Pons (tissue), 1 donor: ENCODE measurements around the gene ECE2.

Experiments used
- DNase-seq: peaks from one replicate; pipeline ENCODE4 v3.0.0-alpha.2; 2016; ENCODE audit warnings: low spot score

Gene ECE2

DNA sequence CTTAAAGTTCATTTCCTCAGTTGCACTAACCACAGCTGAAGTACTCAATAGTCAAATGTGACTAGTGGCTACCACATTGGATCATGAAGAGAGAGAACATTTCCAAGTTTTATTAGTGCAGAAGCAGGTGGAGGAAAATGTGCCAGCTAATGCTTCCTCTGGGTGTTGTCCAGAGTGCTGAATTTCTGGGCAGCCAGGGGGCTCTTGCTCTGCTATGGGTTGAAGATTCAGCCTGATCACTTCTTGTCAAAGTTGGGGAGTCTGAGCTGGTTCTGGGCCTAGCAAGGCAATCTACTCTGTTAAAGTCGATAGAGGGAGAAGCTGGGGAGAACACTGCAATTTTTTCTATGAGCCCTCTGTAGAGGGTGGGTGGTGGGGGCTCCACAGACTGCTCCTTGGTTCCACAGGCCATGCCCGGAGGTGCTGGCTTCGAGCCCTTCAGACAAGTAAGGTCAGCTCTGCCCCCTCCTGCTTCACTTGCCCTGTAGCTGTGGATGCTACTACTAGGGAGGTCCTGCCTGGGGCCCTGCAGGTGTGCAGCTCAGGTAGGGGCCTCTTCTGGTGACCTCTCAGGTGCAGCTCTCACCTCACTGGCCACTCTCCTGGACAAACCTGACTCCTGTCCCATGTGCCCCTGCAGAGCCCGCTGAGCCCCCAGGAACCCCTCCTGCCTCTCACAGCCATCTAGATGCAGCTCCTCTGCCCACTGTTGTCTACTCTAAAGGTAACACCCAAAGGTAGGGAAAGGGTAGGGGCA, 35.3 kb upstream of the ECE2 start:
- no peak for DNase-seq

GRCh38 chr3:184241141-184241446, 34.7 kb upstream of the ECE2 start:
- DNase-seq, result no peak

DNA sequence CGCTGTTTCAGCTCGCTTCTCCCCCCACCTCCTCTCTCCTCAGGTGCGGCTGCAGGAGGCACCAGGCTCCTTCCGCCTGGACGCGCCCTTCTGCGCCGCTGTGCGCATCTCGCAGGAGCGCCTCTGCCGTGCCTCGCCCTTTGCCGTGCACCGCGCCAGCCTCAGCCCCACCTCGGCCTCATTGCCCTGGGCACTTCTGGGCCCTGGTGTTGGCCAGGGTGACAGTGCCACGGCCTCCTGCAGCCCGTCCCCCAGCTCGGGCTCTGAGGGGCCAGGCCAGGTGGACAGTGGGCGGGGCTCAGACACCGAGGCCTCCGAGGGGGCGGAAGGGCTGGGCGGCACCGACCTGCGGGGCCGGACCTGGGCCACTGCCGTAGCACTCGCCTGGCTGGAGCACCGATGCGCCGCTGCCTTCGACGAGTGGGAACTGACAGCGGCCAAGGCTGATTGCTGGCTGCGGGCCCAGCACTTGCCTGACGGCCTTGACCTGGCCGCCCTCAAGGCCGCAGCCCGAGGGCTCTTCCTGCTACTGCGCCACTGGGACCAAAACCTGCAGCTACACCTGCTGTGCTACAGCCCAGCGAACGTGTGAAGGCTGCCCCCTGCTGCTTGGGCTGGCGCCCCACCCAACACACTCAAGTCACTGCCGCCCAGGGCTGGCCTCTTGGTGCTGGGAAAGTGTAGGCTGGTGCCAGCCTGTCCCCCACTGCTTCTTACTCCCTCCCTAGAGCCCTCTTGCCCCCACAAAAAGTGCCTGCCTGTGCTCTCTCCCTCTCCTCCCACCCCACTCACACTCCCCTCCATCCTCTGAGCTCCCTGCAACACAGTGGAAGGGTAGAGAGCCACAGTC, 34.1 kb upstream of the ECE2 start:
- DNase-seq, result no peak

GRCh38 chr3:184242297-184242685, 33.5 kb upstream of the ECE2 start:
- DNase-seq, result no peak

DNA sequence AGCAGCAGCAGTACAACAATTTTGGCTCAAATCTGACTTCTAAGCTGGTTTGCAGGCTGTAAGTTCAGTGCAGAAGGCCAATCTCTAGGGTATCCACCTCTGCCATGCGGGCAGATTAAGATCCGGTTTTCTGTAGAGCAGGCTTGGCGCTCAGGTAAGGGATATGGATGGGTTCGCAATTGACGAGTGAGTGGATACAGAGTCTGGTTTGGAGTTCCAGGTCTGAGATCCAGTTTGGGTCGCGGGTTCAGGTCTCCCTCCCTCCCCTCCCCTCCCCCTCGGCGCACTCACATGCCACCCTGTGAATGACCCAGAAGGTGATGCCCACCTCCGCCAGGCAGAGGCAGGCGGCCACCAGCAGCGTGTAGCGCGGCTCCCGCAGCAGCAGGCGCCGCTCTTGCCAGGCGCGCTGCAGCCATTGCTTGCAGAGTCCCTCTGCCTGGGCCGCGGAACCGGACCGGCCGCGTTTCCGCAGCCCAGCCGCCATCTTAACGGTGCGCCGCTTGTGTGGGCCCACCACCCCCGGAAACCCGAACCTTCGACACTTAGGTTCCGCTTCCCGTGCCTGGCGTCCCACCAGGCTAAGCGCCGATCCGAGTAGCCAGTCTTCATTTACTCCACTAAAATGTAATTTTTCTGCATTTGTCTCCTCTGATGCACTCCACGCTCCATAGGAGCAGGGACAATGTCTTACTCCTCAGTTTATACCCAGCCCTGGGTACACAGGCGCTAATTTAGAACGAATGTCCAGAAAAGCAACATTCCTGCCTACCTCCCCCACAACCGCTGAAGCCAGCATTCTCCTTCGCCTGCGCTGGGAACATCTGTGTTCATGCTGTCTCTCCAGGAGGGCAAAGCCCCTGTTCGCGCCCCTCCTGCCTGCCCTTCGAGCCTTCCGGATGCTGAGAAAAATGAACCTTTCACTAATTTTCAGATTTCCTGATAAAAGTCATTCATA, 27.1 kb upstream of the ECE2 start, which contains the start of gene ALG3:
TSS of gene ALG3 (minus strand) at position 509 of the 958 bp plus-strand sequence. CDS start at position 487, 22 bp downstream.
- peak; percentile 61 for DNase-seq

DNA sequence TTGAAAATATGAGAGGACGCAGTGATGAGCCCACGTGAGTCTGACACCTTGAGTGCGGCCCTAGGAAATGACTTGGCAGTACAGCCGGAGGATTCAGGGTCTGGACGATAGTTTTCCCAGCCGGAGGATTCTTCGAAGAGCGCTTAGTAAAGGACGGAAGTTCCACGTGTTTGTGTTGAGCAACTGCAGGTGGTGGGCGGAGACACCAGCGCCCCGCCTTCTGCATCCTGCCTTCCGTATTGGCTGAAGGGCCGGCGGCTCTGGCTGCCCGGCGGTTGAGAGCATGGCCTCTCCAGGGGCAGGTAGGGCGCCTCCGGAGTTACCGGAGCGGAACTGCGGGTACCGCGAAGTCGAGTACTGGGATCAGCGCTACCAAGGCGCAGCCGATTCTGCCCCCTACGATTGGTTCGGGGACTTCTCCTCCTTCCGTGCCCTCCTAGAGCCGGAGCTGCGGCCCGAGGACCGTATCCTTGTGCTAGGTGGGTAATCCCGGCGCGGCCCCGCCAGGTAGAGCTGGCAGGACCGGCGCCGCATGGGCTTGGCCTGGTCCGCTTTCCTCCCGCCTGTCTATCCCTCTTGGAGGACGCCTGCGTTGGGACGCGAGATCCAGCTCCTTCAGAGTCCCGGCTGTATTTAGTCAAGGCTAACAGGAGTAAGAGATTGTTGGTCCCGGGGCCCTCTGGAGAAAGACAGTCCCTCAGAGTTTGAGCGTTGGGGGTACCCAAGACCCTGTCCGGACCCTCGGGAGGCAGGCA, 26.2 kb upstream of the ECE2 start, which contains the start of gene EEF1AKMT4:
TSS of gene EEF1AKMT4 (plus strand) at position 261 of the 755 bp plus-strand sequence. CDS start at position 284, 23 bp downstream.
- peak; percentile 93 for DNase-seq

DNA sequence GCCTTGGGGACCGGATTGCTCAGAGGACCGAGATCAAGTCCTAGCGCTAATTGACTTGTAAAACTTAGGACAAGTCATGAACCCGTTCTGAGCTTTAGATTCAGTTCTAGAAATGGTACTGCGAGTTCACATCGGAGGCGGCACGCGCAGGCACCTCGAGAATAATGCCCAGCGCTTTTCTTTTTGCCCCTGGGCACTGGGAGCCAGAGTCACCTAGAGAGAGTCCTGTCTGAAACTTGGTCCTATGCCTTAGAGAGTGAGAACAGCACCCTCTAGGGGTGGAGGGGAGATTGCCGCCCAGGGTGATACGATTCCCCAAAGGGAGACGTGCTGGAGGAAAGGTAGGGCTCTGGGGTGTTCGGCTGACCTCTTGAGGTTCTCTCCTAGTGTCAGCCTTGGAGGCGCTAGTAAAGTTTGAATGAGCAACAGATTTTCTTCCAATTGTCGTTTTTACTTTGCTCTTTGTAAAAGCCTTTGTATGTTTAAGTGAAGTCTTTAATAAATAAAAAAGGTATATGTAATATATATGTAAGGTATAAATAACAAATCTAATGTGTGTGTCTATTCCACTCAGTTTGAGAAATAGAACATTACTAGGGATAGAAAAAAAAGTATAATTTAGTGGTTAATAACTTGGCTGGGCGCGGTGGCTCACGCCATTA, 25.5 kb upstream of the ECE2 start:
- peak; percentile 93 for DNase-seq

DNA sequence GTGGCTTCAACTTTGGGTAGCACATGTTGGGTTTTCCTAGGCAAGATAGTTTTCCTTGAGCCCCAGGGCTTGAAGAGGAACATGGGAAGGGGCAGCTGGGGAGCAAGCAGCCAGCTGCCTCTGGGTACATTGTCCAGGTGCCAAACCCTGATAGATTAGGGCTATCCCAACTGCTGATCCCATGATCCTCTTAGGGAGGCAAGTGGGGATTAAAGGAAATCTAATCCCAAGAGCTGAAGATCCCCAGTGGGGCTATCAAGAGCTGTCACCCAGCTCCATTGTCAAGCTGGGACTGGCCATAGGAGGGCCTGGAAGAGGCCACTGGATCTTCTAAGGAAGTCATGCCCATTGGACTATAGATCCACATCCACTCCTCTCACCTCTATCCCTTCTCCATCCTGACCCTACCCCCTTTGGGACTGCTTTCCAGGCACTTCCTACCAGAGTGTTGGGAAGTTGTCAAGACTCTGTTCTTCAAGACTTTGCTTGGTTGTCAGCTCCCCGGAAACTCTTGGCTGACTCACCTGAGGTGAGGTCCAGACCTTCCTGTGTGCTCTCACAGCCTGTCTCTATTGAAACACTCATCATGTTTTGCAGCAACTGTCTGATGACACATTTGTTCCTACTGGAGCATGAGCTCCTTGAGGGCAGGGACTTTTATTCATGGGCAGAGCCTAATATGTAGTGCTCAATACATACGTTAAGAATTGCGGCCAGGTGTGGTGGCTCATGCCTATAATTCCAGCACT, 20.4 kb upstream of the ECE2 start:
- DNase-seq, result no peak

DNA sequence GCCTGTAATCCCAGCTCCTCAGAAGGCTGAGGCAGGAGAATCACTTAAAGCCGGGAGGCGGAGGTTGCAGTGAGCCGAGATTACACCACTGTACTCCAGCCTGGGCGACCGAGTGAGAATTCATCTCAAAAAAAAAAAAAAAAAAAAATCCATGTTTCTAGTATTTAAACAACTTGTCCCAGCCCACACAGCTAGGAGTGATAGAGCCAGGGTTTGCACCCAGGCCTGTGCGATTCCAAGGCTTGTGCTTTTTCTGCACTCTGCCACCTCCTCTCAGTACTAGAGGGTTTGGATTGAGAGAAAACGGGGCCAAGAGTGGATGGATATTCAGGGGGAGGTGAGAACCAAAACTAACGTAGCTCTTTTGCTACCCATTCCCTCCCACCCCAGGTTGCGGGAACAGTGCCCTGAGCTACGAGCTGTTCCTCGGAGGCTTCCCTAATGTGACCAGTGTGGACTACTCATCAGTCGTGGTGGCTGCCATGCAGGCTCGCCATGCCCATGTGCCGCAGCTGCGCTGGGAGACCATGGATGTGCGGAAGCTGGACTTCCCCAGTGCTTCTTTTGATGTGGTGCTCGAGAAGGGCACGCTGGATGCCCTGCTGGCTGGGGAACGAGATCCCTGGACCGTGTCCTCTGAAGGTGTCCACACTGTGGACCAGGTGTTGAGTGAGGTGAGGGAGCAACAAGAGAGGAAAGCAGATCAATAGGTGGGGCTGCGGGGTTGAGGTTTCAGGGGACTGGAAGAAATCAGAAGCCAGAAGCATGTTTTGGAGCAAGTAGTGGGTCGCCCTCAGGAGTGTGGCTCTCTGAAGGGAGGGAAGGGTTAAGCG, 18.5 kb upstream of the ECE2 start:
- DNase-seq, result no peak

DNA sequence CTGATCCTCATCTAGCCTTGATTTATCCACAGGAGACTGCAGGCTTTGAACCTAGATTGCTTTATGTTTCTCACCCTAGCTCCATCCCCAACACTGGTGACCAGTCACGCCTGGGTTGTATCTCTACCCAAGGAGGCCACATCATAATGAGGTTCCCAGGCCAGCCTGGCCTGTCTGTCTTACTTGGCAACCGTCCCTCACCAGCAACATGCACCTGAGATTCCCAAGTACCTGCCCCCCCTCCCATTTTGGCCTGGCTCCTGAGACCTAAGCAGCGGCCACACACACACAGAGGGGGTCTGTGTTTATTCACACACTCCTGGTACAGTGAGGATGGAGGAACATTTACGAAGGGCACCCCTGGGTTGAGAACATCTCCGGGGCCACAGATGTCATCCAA, 16.9 kb upstream of the ECE2 start:
- DNase-seq, result no peak

DNA sequence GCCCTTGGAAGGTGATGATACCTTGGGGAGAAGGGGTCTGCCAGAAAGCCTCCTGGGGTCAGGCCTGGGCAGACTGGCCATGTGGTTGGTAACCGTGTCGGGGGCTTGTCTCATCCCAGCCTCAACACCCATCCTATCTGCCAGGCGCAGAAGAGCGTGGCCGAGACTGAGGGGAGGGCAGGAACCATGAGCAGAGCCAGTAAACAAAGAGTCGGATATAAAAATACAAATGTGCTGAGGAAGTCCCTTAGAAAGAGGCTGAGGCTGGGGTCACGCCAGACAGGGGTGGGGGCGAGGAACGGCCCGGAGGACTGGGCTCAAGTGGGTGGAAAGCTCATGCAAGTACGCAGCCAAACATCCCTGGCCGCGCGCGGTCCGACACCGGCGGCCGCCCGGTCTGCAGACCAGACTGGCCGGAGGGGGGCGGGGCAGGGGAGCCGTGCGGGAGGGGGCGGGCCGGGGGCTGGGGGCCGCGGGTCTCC, 16.4 kb upstream of the ECE2 start:
- no peak for DNase-seq

DNA sequence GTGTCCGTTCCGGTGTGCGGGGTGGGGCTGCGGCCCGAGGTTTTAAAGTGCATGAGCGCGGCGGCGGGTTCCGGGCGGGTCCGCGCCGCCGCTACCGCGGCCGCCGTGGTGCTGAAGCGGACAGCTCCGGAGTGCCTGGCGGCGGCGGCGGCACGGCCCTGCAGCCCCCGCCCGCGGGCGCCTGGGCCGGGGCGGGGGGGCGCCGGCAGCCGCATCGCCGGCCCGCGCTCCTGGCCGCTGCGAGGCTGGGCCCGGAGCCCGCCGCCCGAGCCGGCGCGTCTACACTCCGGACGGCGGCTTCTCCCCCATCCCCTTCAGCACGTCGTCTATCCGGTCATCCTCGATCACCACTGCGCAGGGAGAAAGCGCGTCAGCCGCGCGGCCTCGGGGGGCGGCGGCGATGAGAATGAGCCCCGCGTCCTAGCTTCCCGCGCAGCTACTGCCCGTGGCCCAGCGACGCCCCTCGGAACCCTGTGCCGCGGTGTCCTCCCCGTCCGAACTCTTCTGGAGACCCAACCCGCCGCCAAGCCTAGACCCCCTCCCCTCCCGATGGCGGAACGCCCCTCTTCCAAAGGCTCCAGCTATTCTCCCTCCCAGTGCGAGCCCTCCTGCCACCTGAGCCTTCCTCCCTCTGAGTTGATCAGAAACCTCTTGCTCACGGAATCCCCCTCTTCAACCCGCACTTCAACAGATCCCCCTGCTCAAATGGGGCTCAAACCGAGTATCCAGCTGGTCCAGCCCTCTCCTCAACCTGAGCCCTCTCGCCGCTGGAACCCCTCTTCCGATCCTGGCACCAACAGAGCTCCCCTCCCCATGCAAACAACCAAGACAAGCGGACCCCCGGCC, 15.7 kb upstream of the ECE2 start:
- no peak for DNase-seq

- DNase-seq, result no peak
These were observed 15.0 kb upstream of the ECE2 start for GRCh38 chr3:184260724-184261269.

- peak; percentile 22 for DNase-seq
These were observed 14.5 kb upstream of the ECE2 start, which contains the start of gene CAMK2N2 for GRCh38 chr3:184261270-184261853. CAMK2N2 (minus strand) TSS chr3:184261553; CDS start chr3:184261285, 268 bp downstream.

- no peak for DNase-seq
These were observed 13.7 kb upstream of the ECE2 start for GRCh38 chr3:184261854-184262763.

DNA sequence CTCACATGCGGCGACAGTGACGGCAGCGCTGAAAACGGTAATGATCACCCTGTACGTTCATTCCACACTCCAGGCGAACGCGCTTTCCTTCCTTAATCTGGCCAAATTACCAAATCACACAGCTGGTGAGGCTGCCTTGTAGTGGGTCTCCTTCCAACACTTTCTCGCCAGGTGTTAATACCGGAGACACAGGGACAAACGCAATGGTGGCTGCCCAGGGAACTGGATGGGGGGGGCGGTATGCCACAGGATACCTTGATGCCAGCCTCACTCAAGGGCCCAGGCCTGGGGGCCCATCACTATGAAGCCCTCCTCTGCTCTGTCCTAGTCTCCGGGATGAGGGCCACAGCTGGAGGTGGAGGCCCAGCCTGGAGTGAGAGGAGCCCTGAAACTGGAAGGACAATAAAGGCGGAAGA, 13.1 kb upstream of the ECE2 start:
- no peak for DNase-seq
